ENCODE results near the gene A1CF.

The A1CF gene

DNA sequence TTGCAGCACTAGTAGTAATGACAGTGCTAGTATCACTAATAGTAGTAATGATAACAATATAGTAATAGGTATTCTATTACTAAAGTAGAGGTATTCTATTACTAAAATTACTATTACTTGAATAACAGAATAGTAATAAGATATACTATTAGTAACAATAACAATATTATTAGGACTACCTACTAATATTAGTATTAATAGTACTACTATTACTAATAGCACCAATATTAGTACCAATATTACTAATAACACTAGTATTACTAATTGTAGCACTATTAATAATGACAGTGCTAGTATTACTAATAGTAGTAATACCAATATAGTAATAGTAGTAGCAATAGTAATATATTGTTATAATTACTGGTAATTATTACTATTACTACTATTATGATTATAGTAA is 24.1 kb downstream of the A1CF start:
- no peak for DNase-seq (ENCODE audit: low spot score)

DNA sequence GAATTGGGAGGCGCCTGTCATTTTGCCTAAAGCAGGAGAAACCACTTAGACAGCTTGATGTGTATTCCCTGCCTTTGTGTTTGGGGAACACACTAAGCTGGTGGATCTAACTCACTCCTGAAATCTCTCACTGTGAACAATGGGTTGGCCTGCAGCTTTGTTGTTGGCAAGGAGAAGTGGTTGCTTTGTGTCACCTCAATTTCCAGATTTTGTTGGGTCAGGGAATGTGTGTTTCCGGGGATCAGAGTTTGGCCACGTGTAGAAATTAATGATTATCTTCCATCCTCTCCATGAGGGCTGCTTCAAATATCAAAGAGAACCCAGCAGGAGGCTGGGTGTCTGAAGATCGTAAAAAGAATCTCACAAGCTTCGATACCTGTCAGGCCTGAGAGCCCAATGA is 27.8 kb downstream of the A1CF start:
- no peak for DNase-seq (ENCODE audit: low spot score)

DNA sequence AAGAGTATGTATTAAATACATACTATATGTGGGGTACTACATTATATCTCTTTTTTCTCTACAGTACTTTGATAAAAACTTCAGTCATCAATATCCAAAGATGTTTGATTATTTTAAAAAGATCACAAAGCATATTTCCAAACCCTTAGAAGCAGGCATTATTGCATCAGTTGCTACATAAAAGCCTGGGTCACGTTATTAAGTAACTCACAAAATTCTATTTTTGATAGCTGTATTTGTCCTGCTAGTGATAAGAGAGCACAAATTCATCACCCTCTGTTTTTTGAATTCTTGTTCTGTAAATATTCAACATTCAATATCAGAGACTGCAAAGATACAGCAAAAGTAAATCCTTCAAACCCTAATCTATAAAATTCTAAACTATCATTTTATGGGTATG is 30.0 kb downstream of the A1CF start:
- no peak for DNase-seq (ENCODE audit: low spot score)

DNA sequence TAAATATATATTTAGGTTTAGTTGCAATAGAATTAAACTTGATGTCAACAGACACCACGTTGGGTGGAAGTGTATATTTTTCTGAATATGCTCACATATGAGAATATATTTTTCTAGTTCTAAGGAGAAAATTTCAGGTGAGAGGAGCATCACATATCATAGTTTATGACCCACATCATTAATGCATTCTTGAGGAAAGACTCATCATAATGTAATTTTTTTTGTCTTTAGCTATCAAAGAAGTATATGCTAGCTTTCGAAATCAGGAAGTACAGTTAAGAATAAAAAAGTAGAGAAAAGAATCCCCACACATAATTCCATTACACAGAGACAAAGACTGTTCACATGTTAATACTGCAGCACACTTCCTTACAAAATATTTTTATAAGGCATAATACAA is 30.4 kb downstream of the A1CF start:
- no peak for DNase-seq (ENCODE audit: low spot score)

DNA sequence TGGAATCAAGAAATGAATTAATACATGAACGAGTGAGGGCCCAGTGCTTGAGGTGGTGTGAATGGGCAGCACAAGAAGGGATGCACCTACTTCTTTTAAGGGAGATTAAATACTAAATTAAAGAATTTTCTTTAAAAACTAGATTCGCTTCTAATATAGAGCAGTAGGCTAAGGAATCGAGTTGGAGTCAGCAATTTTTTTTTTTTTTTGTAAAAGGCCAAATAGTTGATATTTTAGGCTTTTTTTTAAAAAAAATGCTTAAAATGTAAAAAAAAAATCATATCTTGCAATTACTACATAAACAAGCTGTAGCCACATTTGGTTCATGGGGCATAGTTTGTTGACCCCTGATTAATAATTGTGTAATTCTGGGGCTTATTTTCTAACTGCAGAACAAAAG is 31.9 kb downstream of the A1CF start:
- no peak for DNase-seq (ENCODE audit: low spot score)

DNA sequence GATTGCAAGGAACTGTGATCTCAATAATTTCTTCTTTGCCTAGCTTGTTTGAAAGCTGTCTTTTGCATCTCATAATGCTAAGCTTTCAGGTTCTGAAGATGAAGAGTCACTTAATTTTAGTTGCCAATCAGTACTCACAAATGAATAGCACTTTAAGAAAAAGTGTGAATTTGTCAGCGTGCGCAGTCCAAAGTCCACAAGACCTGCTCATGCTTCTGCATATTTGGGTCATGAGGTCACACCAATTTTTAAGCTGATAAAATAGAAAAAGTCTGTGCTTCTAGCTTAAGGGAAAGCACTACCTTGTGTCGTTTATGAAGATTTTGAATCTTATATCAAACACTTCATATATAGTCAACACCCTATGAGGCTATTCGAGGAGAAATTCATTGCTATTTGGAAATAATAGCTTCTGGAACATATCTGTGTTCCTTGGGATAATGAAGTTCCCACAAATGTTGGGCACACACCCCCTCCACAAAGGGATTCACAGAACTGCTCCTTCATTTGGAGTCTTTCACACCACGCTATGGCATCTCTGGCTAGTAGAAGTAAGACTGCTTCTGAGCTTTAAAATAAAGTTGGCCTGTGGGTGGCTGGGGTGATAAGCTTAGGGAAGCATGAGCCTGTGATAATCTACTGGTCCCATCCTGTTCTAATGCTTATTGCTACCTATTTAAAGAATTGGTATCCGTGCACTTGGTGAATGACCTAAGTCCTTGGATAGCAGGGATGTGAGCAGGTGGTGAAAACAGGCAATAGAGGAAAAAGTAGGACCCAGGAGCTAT is 33.3 kb downstream of the A1CF start:
- DNase-seq (ENCODE audit: low spot score): no peak

DNA sequence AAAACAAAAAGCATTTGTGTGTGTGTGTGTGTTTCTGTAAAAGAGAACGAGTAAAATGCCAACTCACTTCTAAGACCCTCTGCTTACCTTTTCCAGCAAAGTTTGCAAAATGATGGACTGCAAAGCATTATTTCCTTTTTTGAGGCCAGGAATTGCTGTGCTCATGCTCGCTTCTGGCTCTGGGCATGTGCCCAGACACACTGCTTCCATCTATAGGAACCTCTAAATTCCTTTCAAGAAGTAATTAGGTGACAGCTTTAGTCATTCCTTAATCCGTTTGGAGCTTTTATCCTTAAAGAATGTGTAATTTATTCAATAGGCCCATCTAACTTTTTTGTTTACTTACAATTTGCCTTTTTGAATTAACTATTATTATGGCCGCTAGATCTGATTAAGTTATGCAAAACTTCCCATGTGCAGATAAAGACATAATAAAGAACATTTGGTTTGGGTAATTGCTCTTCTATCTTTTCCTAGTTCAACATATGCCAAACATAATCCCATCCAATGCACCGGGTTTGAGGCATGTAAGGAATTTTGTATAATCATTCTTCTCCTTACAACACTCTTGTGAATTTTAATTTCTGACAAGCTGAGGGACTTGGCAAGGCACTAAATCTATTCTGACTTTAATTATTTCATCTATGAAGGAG is 34.7 kb downstream of the A1CF start:
- no peak for DNase-seq (ENCODE audit: low spot score)

DNA sequence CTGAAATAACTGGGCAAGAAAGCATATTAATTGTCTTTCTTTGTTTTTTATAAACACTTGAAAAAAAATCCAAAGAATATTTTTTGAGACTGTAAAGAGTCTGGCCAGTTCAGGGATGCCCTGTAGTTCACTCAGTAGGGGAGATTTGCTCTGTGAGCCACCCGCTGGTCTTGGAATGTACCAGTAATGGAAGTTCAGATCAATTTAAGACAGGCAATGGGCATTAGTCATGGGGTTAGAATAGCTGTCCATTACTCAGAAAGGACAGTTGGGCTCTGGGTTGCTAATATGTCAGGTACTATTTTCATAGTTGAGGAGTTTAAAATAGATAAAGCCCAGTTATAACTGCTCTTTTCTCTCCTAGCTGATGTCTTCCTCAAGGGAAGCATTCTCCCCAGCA is 38.7 kb downstream of the A1CF start:
- no peak for DNase-seq (ENCODE audit: low spot score)

DNA sequence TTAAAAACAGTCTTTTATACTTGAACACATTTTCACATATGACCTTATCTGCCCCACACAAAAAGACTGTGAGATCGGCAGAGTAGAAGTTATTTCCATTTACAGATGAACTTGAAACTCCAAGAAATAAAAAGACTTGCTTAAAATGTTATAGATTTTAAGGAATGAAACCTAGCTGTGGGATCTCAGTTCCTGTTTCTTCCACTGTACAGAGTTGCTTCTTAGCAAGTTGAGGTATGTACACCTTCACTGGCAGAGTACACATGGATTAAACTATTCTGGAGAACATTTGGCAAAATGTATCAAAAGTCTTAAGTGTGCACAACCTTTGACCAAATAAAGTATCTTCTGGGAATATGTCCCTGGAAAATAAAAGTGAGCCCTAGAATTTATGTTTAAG is 48.3 kb downstream of the A1CF start:
- DNase-seq (ENCODE audit: low spot score): no peak

DNA sequence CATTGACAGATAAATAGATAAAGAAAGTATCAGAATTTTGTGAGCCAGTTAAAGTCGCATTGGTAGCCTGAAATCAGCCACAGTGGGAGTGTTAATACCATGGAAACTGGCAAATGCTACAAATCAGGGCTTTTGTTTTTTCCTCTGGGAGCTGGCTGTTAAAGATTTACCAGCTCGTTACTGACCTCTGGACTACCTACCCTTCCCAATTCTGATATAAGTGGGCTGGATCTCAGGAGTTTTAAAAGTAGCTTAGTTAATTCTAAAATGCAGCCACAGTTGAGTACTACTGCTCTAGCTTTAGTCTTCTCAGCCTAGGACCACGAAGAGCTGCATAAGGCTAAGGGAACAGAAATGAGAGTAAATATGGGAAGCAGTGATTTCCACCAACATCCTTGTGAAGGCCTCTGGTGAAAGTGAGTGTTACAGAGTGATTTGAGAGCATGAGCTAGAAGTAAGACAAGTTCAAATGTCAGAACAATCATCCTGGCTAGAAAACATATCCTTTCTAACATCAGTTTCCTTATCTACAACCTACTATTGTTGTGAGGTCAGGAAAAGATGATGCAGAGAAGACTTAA is 53.2 kb downstream of the A1CF start:
- no peak for DNase-seq (ENCODE audit: low spot score)

DNA sequence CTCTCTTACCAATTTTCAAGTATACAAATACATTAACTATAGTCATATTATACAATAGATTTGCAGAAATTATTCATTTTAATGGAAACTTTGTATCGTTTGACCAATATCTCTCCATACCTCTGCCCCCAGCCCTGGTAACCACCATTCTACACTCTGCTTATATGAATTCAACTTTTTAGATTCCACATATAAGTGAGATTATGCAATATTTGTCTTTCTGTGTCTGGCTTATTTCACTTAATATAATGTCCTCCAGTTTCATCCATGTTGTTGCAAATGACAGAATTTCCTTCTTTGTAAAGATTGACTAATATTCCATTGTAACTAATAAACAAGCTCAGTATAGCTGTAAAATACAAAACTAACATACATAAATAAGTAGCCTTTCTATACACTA is 55.4 kb downstream of the A1CF start:
- no peak for DNase-seq (ENCODE audit: low spot score)

DNA sequence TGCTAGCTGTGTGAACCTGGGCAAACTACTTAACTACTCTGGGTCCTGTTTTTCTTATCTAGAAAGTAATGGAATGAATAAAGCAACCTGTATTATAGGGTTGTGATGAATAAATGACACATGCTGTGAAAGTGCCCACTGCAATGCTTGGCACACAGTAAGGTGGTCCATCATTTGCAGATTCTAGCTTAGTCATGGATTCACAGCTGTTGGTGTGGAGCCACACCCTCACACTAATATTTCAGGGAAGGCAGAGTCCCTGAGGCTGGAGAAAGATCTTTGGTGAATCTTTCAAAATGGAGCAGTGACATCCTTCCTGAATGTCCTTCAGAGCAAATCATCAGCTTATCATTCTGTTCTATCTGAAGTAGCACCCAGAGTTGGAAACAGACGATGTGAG is 60.6 kb downstream of the A1CF start:
- DNase-seq (ENCODE audit: low spot score): no peak

DNA sequence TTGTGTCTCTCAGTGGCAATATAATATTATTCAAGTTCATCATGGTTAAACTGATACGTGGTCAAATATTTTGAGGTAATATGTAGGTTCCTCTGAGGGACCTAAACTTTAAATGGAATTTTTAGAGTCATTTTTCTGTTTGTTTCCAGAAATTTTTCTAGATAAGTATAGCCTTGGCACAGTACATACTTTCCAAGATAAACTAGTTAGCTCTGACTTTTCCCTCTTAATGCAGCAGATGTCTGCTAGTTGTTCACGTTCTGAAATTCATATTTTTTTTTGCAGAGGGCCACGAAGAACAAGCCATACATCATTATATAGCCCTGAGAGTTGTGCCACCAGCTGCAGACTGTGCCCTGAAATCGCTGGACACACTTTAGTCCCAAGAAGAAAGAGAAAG is 61.6 kb downstream of the A1CF start:
- DNase-seq (ENCODE audit: low spot score): no peak

DNA sequence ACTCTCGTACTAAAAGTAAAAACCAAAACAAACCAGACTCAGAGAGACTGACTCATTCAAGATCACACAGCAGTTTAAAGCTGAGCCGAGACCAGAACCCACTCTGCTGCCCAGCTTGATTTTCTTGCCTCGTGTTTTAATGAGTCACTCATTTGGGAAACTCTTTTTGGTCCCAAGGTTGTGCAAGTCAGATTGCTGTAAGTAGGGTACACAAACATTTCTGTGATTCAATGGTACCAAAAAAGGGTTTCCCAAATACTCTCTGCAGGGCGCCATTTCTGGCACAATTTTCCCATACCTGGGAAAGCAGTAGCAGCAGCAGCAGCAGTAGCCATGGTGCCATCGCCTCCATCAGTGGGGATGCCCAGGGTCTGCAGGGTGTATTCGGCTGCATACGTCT is 75.8 kb downstream of the A1CF start:
- DNase-seq (ENCODE audit: low spot score): no peak

DNA sequence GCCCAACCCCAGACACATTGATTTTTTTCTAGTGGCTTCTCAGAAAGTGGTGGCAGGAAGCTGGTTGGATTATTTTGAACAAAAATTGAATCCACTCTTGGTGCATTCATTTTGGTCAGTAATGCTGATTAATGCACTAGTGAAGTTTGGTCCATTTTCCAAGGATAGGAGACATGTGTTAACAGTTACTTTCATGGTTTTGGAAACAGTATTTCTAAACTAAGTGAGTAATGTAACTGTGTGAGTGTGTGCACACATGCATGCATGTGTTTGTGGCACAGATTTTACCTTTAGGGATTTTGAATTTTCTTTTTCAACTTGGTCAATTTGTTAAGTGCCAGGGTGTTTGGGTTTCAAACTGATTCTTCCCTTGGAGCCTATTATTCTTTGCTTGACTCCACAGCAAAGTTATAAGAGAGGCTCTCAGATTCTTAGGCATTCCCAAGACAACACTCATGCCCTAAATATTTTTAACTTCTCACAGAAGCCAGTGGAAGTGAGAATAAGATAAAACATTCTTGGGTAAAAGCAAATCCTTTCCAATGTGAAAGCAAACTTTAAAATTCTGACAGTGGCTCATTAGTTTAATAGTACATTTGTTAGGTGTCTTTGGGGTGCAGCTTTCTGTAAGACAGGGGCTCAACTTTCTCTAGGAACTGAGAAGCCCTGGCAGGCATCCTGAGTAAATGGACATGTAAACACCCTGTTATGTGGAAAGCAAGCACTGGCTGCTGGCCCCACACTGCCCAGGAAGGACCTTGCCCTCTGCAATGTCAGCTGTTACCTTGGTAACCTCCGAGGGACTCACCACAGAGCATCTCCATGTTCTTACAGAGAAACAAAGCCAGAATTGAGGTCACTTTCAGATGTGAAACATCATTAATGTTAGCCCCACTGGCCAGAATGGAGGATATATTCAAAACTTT is 77.3 kb downstream of the A1CF start:
- DNase-seq (ENCODE audit: low spot score): no peak

DNA sequence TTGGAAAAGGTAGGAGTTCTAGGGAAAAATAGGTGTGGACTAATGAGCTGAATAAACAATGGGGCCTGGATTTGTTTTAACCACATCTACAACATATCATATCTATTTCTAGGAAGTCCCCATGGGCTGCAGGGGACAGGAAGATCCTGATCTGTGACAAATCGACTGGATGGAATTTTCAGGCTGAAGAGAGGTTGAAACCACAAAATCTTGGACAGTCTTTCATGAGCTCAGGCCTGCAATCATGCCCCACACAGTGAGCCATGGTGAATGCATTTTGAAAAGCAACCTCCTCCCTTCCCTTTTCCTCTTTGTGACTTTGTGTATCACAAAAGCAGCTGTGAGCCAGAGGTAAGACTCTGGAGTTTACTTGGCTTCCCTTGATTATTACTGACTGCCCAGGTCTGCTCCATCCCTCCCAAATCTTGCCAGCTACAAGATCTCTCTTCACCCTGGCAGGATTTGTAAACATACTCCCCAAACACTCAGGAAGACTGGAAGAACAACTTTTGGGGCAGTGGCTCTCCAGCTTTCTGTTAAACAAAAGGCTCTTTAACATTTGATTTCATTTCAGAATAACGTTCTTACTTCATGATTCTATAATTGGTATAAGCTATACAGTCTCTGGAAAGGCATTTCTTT is 79.3 kb downstream of the A1CF start:
- DNase-seq (ENCODE audit: low spot score): no peak

DNA sequence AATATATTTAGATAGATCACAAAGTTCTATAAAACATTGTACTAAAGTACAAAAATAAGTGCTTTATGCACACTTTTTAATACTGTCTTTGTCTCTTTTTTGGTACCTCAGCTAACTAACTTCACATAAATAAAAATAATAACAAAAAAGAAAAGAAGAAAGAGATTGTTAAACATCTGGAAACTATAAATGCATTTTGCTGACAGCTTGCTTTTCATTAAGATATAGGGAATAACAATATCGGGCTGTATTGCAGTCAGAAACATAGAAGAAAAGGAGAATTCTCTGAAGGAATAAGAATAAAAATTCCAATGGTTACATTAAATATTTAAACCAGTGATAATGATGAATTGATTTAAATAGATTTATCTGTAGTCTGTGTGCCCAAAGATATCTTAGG is 85.8 kb downstream of the A1CF start:
- no peak for DNase-seq (ENCODE audit: low spot score)

DNA sequence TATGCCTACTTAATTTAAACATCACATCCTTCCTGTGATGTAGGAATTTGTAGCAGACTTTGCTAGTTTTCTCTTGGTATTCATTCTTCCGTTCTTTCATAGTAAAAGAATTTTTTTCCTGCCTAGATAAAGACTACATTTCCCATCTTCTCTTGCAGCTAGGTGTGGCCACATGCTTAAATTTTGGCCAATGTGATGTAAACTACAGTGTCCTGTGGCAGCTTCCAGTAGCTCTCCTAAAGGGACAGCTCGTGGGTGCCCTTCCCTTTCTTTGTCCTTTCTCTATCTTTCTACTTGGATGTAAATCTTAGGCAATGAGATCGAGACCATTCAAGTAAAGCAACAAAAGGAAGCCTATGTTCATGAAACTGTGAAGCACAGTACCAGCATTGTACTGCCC is 87.1 kb downstream of the A1CF start:
- DNase-seq (ENCODE audit: low spot score): no peak

DNA sequence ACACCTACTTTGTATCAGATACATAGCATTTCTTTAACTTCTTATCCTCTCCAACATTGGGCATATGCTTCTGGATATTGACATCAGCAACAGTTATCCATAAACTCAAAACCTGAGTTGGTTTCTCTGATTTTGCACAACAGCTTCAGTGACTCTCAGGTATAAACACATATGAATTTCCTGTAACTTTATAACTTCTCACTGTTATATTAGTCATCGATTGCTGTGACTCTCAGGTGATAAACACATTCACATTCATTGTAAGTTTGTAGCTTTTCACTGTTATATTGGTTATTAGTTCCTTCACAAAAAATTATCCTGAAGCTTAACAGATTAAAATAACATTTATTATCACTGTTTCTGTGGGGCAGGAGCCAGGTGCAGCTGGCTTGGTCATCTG is 88.7 kb downstream of the A1CF start:
- no peak for DNase-seq (ENCODE audit: low spot score)

DNA sequence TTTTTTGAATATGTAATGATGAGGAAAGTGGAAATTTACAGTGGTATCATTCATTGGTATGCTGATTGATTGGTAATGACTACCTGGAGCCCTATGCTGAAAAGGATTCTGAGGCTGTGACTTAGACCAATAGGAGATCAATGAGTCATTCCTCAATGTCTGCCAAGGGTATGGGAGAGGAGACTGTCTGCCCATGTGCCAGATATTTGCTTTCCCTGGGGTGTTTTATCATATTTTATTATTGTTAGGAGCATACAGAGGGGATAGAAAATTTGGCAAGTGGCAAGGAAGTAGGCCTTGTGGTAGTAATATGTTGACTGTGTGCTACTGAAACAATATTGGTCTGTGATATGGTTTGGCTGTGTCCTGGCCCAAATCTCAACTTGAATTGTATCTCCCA is 90.9 kb downstream of the A1CF start:
- no peak for DNase-seq (ENCODE audit: low spot score)

DNA sequence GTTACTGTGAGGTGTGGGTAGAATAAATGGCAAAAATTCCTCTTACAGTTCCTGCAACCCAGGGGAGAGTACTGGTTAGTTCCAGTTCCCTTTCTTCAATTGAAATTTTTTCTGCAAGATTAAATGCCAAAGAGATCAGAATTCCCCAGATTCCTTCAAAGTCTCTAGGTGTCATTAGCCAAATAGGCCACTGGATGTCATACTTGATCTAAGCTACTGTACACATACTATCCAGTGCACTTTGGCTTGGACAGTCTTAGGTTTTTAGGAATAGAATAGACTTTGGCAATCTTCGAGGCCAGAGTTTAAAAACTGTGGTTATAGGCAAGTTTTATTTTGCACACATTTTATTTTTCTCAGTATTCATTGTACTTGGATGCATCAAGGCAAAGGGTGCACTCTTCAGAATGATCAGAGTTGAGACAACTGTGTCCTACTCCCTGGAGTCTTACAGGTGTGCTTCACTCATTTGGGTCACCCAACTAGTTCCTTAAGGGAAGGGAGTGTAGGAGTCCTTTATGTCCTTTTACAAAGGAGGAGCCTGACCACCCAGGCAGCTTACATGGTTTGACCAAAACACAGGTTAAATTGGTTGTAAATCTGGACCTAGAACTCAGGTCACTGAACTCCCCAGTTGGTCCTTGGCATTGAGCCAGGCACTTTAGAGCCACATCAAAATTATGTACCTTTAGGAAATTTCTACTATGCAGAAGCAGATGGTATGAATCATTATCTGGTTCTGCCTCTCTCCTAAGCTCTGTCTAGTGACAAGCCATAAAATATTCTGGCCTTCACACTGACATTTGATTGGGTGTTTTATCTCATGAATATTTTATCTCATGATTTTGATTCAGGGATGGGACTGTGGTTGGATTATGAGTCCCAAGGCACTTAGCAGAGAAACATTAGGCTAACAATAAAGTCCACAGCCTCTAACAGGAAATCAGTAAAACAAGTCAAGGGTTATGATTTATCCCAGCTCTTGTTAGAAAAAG is 96.2 kb downstream of the A1CF start:
- DNase-seq (ENCODE audit: low spot score): peak; percentile 7
